B cell (primary cell): ENCODE results near the gene NTN1. TPM values are rescaled to one million over a fixed set of nuclear protein-coding genes. Genes with fewer than 3 reads are reported as not detected.

Experiments used
- ATAC-seq: fragments of 200-7000 bp; cut with Tn5 transposase; one replicate; pipeline ENCODE4 v1.10.0; 2021; ENCODE audit warnings: low read depth, mild to moderate bottlenecking, moderate number of reproducible peaks, moderate library complexity
- CTCF ChIA-PET: fragments of 350-600 bp; sonication (Branson Sonifier 250); formaldehyde crosslinking; loops from one replicate; lab custom pipeline; 2021; ENCODE audit warnings: antibody characterized with exemption, inconsistent platforms; lab: Charles Lee
- POLR2A ChIA-PET: fragments of 350-600 bp; sonication (Branson Sonifier 250); formaldehyde crosslinking; loops from one replicate; lab custom pipeline; 2021; ENCODE audit warnings: antibody characterized with exemption; lab: Charles Lee
- DNase-seq: peaks from one replicate; pipeline ENCODE4 v3.0.0; 2013
- H2AFZ ChIP-seq: 2 replicates; pipeline ENCODE4 v1.6.1; 2012; ENCODE audit warnings: mild to moderate bottlenecking, low read depth, low read length; ENCODE audit not compliant: insufficient read depth, poor library complexity, severe bottlenecking
- H3K27ac ChIP-seq, 2 donors: 1 replicate in 1 of 2; 2 replicates in 1 of 2; pipeline ENCODE4 v1.5.1; 2012 to 2013; ENCODE audit warnings: low read length in 2 of 2, mild to moderate bottlenecking in 2 of 2, moderate library complexity in 1 of 2
- H3K27me3 ChIP-seq, 4 experiments: fragments of 200-600 bp in 1 of 4; sonication (generic) in 1 of 4; replicated peaks in 1 of 4; 1 replicate in 2 of 4; 2 replicates in 2 of 4; pipeline versions ENCODE4 v1.6.1 to v1.7.0; 2013 to 2016; ENCODE audit warnings: low read length in 3 of 4, mild to moderate bottlenecking in 2 of 4, mixed read lengths in 1 of 4, moderate library complexity in 1 of 4; ENCODE audit not compliant: insufficient read depth in 4 of 4, control insufficient read depth in 3 of 4; ENCODE audit errors: control extremely low read depth in 1 of 4
- H3K36me3 ChIP-seq, 2 experiments: replicated peaks in 1 of 2; 1 replicate in 1 of 2; 2 replicates in 1 of 2; pipeline versions ENCODE4 v1.6.1 to v1.7.1; 2013; ENCODE audit warnings: low read length in 1 of 2; ENCODE audit not compliant: insufficient read depth in 2 of 2, control insufficient read depth in 1 of 2; ENCODE audit errors: control extremely low read depth in 1 of 2, extremely low read depth in 1 of 2
- H3K4me1 ChIP-seq, 2 donors: fragments of 200-600 bp in 1 of 2; sonication (generic) in 1 of 2; 1 replicate in 1 of 2; 2 replicates in 1 of 2; pipeline versions ENCODE4 v1.5.1 to v1.6.1; 2013 to 2017; ENCODE audit warnings: low read length in 2 of 2; ENCODE audit not compliant: control insufficient read depth in 2 of 2, insufficient read depth in 2 of 2
- H3K4me2 ChIP-seq: replicated peaks from 2 replicates; pipeline ENCODE3; 2012; ENCODE audit warnings: mild to moderate bottlenecking, low read depth, low read length; ENCODE audit not compliant: poor library complexity, severe bottlenecking
- H3K4me3 ChIP-seq, 5 experiments: fragments of 200-600 bp in 1 of 5; sonication (generic) in 1 of 5; 1 replicate in 3 of 5; 2 replicates in 2 of 5; pipeline versions ENCODE4 v1.5.1 to v1.7.0; 2011 to 2016; ENCODE audit warnings: low read length in 4 of 5, mild to moderate bottlenecking in 4 of 5, low read depth in 2 of 5, control low read depth in 1 of 5, moderate library complexity in 1 of 5; ENCODE audit not compliant: insufficient read depth in 1 of 5; ENCODE audit errors: control extremely low read depth in 1 of 5, extremely low read depth in 1 of 5
- H3K79me2 ChIP-seq: fragments of 200-600 bp; sonication (generic); one replicate; pipeline ENCODE4 v1.6.0; 2016; ENCODE audit warnings: low read length; ENCODE audit not compliant: control insufficient read depth, insufficient read depth
- H3K9ac ChIP-seq: fragments of 200-600 bp; sonication (generic); 2 replicates; pipeline ENCODE4 v1.6.1; 2017; ENCODE audit warnings: mild to moderate bottlenecking, low read length, moderate library complexity
- H3K9me3 ChIP-seq, 3 donors: one replicate each; pipeline versions ENCODE4 v1.6.1 to v1.7.1; 2013; ENCODE audit warnings: low read length in 2 of 3; ENCODE audit not compliant: control insufficient read depth in 2 of 3, insufficient read depth in 1 of 3; ENCODE audit errors: control extremely low read depth in 1 of 3
- H4K20me1 ChIP-seq: 2 replicates; pipeline ENCODE4 v1.6.0; 2012; ENCODE audit warnings: mild to moderate bottlenecking, low read length; ENCODE audit not compliant: insufficient read depth, control insufficient read depth, poor library complexity, severe bottlenecking
- H3K27ac Mint-ChIP-seq: one replicate; pipeline ENCODE4 v1.8.0; 2021; ENCODE audit warnings: mixed read lengths
- H3K27me3 Mint-ChIP-seq: one replicate; pipeline ENCODE4 v1.8.0; 2021; ENCODE audit warnings: mixed read lengths
- H3K4me1 Mint-ChIP-seq: one replicate; pipeline ENCODE4 v1.8.0; 2021; ENCODE audit warnings: mixed read lengths
- H3K4me3 Mint-ChIP-seq: one replicate; pipeline ENCODE4 v1.8.0; 2021; ENCODE audit warnings: mixed read lengths
- H3K9me3 Mint-ChIP-seq: one replicate; pipeline ENCODE4 v1.8.0; 2022; ENCODE audit warnings: mixed read lengths; ENCODE audit not compliant: insufficient read depth
- CTCF ChIP-seq: fragments of 200-600 bp; IDR thresholded peaks from one replicate; pipeline ENCODE4 v1.8.0; 2022; ENCODE audit warnings: antibody characterized with exemption, mild to moderate bottlenecking
- EZH2 ChIP-seq: IDR thresholded peaks from 2 replicates; pipeline ENCODE4 v1.6.1; 2012; ENCODE audit warnings: borderline replicate concordance, low read depth, mild to moderate bottlenecking, moderate library complexity, low read length; ENCODE audit not compliant: insufficient read depth, poor library complexity, severe bottlenecking
- WGBS: methylation state at CpG from one replicate; pipeline ENCODE4 v1.1.5; 2013; ENCODE audit warnings: missing lambda C conversion rate; ENCODE audit not compliant: insufficient coverage; 5-methylcytosine and 5-hydroxymethylcytosine counted together
- intact Hi-C: fragments of 100-400 bp; cut with micrococcal nuclease; formaldehyde crosslinking; loops from one replicate; pipeline ENCODE4 v1.10.0; 2022
- polyA plus RNA-seq: library from polyadenylated mRNA; depleted of rRNA; stranded (reverse); fragments of >200 nt; gene quantifications from 2 replicates; pipeline ENCODE4 v1.2.3, GENCODE V29; 2012
- total RNA-seq, 2 donors: library from RNA; stranded (reverse); fragments of 120-200 nt in 1 of 2; gene quantifications; 1 replicate in 1 of 2; 2 replicates in 1 of 2; pipeline versions ENCODE4 v1.2.3 to v1.2.4, GENCODE V29; 2013 to 2022

Gene NTN1
- total and polyA plus RNA-seq, 2 donors (not counting 1 experiment from before 2014, with no cell fraction given) = 0.10 to 0.25 TPM

GRCh38 chr17:9062399-9062902, 41.1 kb downstream of the NTN1 start:
- peaks cover 15% of the 10 kb centered on the region for H3K27me3 Mint-ChIP-seq
- H3K79me2 ChIP-seq = no peaks in the 10 kb centered on the region
- H3K9ac ChIP-seq = no peak overlapping the region
- no peak for DNase-seq
- 75% methylated on average over 5 of the region's 9 CpGs for WGBS
- H4K20me1 ChIP-seq = no peaks in the 10 kb centered on the region
- no peaks in the 10 kb centered on the region for H3K9me3 Mint-ChIP-seq
- no peaks in the 10 kb centered on the region for H3K4me1 ChIP-seq
- ATAC-seq = no peak
- peaks cover 0 to 3% (median 0%) of the 10 kb centered on the region in 3 donors for H3K9me3 ChIP-seq
- intact Hi-C loops = no loop called here
- no peak overlapping the region for H3K4me3 ChIP-seq
- POLR2A ChIA-PET = no interaction called here
- H3K4me3 Mint-ChIP-seq = no peak overlapping the region
- H3K27ac Mint-ChIP-seq = no peak overlapping the region
- no peak overlapping the region for H2AFZ ChIP-seq
- no peaks in the 10 kb centered on the region for H3K36me3 ChIP-seq
- no peaks in the 10 kb centered on the region for H3K4me1 Mint-ChIP-seq
- H3K27ac ChIP-seq = no peak overlapping the region
- H3K4me2 ChIP-seq = no peak overlapping the region
- no peaks in the 10 kb centered on the region for H3K27me3 ChIP-seq
- CTCF ChIA-PET = no interaction called here
- TF ChIP-seq EZH2 (no peak), CTCF (no peak)

- peaks cover 0 to 3% (median 0%) of the 10 kb centered on the region in 3 donors for H3K9me3 ChIP-seq
- no peaks in the 10 kb centered on the region for H3K36me3 ChIP-seq
- H4K20me1 ChIP-seq = no peaks in the 10 kb centered on the region
- no peaks in the 10 kb centered on the region for H3K27me3 ChIP-seq
- CTCF ChIA-PET = interaction anchor here (1.2 kb wide), 1 partner anchor 14 kb away, joined by 3 read pairs; no protein-coding TSS in a partner anchor
- ATAC-seq (no peak), DNase-seq (no peak)
- H3K9ac ChIP-seq = no peak overlapping the region
- Mint-ChIP-seq H3K9me3 (no peaks in the 10 kb centered on the region), H3K4me1 (no peaks in the 10 kb centered on the region), H3K27ac (no peak overlapping the region), H3K27me3 (peaks cover 20% of the 10 kb centered on the region), H3K4me3 (no peak overlapping the region)
- TF ChIP-seq EZH2 (no peak), CTCF (no peak)
- no peaks in the 10 kb centered on the region for H3K4me1 ChIP-seq
- POLR2A ChIA-PET = no interaction called here
- H3K4me2 ChIP-seq = no peak overlapping the region
- H3K4me3 ChIP-seq = no peak overlapping the region
- H3K27ac ChIP-seq = no peak overlapping the region
- H2AFZ ChIP-seq = no peak overlapping the region
- WGBS = 96% methylated on average over 6 of the region's 6 CpGs
- H3K79me2 ChIP-seq = no peaks in the 10 kb centered on the region
- intact Hi-C loops = no loop called here
Observed at GRCh38 chr17:9064311-9064834, 43.1 kb downstream of the NTN1 start.
